Lower lobe of right lung (tissue), 2 donors: ENCODE results near the gene KIRREL3. TPM values are rescaled to one million over a fixed set of nuclear protein-coding genes. Genes with fewer than 3 reads are reported as not detected.

ENCODE experiments used
- ATAC-seq, 2 donors: fragments of 200-7000 bp; cut with Tn5 transposase; one replicate each; pipeline ENCODE4 v1.9.1; 2020 to 2022; ENCODE audit warnings: mild to moderate bottlenecking in 2 of 2, moderate library complexity in 2 of 2
- DNase-seq: peaks from one replicate; pipeline ENCODE4 v3.0.0-alpha.2; 2020
- H3K27ac ChIP-seq: fragments of 200-600 bp; one replicate; pipeline ENCODE4 v1.8.0; 2022
- H3K27me3 ChIP-seq: fragments of 200-600 bp; one replicate; pipeline ENCODE4 v1.8.0; 2022; ENCODE audit warnings: low read depth
- H3K36me3 ChIP-seq: fragments of 200-600 bp; one replicate; pipeline ENCODE4 v1.8.0; 2022; ENCODE audit warnings: mild to moderate bottlenecking
- H3K4me1 ChIP-seq: fragments of 200-600 bp; one replicate; pipeline ENCODE4 v1.8.0; 2022
- H3K4me3 ChIP-seq: fragments of 200-600 bp; one replicate; pipeline ENCODE4 v1.8.0; 2022; ENCODE audit warnings: mild to moderate bottlenecking
- H3K9me3 ChIP-seq: fragments of 200-600 bp; one replicate; pipeline ENCODE4 v1.8.0; 2022
- CTCF ChIP-seq: fragments of 200-600 bp; IDR thresholded peaks from one replicate; pipeline ENCODE4 v1.8.0; 2022; ENCODE audit warnings: antibody characterized with exemption, mild to moderate bottlenecking
- intact Hi-C: fragments of 100-400 bp; cut with DNase I; formaldehyde crosslinking; loops from one replicate; pipeline ENCODE4 v1.11.0; 2022
- total RNA-seq: library from RNA; stranded (reverse); fragmentation: NEBNext Ultra II Directional; extraction: Animal tissue kit (Norgen Biotek cat#: 25700); gene quantifications from one replicate; pipeline ENCODE4 v1.2.1, GENCODE V29; 2021
- donor health status: DM: no; HTN: yes; CAD: no; lungs with severe emphysema.

The KIRREL3 gene
- total RNA-seq, 1 donor from 2014 or later, result 0.15 TPM

GRCh38 chr11:126658306-126659056, 342.1 kb downstream of the KIRREL3 start:
- no peak for TF ChIP-seq CTCF
- H3K27me3 ChIP-seq, result no peaks in the 10 kb centered on the region
- intact Hi-C loops, result no loop called here

GRCh38 chr11:126655807-126656128, 344.8 kb downstream of the KIRREL3 start:
- ATAC-seq (no peak), DNase-seq (no peak)
- Histone ChIP-seq H3K27ac (no peak overlapping the region), H3K36me3 (no peaks in the 10 kb centered on the region), H3K4me3 (no peak overlapping the region), H3K27me3 (no peaks in the 10 kb centered on the region), H3K9me3 (no peaks in the 10 kb centered on the region), H3K4me1 (no peaks in the 10 kb centered on the region)
- no peak for TF ChIP-seq CTCF
- intact Hi-C loops, result no loop called here

More at GRCh38 chr11:126658306-126659056, 342.1 kb downstream of the KIRREL3 start:
- Histone ChIP-seq H3K4me3 (no peak overlapping the region), H3K9me3 (no peaks in the 10 kb centered on the region), H3K27ac (no peak overlapping the region), H3K36me3 (no peaks in the 10 kb centered on the region), H3K4me1 (no peaks in the 10 kb centered on the region)
- DNase-seq (no peak), ATAC-seq (no peak)

- Histone ChIP-seq H3K9me3 (no peaks in the 10 kb centered on the region), H3K4me3 (no peak overlapping the region), H3K27ac (no peak overlapping the region), H3K36me3 (no peaks in the 10 kb centered on the region), H3K4me1 (no peaks in the 10 kb centered on the region), H3K27me3 (no peaks in the 10 kb centered on the region)
- ATAC-seq (no peak), DNase-seq (no peak)
- intact Hi-C loops, result no loop called here
- TF ChIP-seq CTCF, result no peak
These were observed 345.4 kb downstream of the KIRREL3 start for GRCh38 chr11:126654886-126655806.

- intact Hi-C loops, result no loop called here
- Histone ChIP-seq H3K27me3 (no peaks in the 10 kb centered on the region), H3K36me3 (no peaks in the 10 kb centered on the region), H3K4me1 (no peaks in the 10 kb centered on the region), H3K4me3 (no peak overlapping the region), H3K9me3 (no peaks in the 10 kb centered on the region), H3K27ac (no peak overlapping the region)
- ATAC-seq, result no peak
- TF ChIP-seq CTCF, result no peak
- DNase-seq, result no peak
These were observed 347.5 kb downstream of the KIRREL3 start for GRCh38 chr11:126653040-126653439.

GRCh38 chr11:126647735-126648134, 352.8 kb downstream of the KIRREL3 start:
- H3K27ac ChIP-seq, result no peak overlapping the region
- ATAC-seq (no peak), DNase-seq (no peak)
- H3K4me1 ChIP-seq, result no peaks in the 10 kb centered on the region
- intact Hi-C loops, result no loop called here
- no peaks in the 10 kb centered on the region for H3K27me3 ChIP-seq
- no peaks in the 10 kb centered on the region for H3K36me3 ChIP-seq
- H3K9me3 ChIP-seq, result no peaks in the 10 kb centered on the region
- TF ChIP-seq CTCF, result no peak
- H3K4me3 ChIP-seq, result no peak overlapping the region
